Ishikawa (cell line): ENCODE results near the gene CCDC50.

Source experiments
- CEBPB ChIP-seq: IDR thresholded peaks from 2 replicates; pipeline ENCODE4 v1.6.1; 2012
- CREB1 ChIP-seq: IDR thresholded peaks from 2 replicates; pipeline ENCODE4 v1.6.1; 2012; ENCODE audit warnings: low read depth
- EGR1 ChIP-seq: IDR thresholded peaks from 2 replicates; pipeline ENCODE4 v1.6.1; 2012
- EP300 ChIP-seq: IDR thresholded peaks from 2 replicates; pipeline ENCODE4 v1.6.1; 2012; ENCODE audit warnings: borderline replicate concordance
- FOXM1 ChIP-seq: IDR thresholded peaks from 2 replicates; pipeline ENCODE4 v1.6.1; 2012; ENCODE audit warnings: low read depth, borderline replicate concordance
- NFIC ChIP-seq: IDR thresholded peaks from 2 replicates; pipeline ENCODE4 v1.6.1; 2012
- RAD21 ChIP-seq: IDR thresholded peaks from 2 replicates; pipeline ENCODE4 v1.6.1; 2012; ENCODE audit warnings: low read depth
- TAF1 ChIP-seq: IDR thresholded peaks from 2 replicates; pipeline ENCODE4 v1.6.1; 2012; ENCODE audit warnings: low read depth, mild to moderate bottlenecking
- TCF12 ChIP-seq: IDR thresholded peaks from 2 replicates; pipeline ENCODE4 v1.6.1; 2012; ENCODE audit warnings: low read depth
- TEAD4 ChIP-seq: IDR thresholded peaks from 2 replicates; pipeline ENCODE4 v1.6.1; 2012
- YY1 ChIP-seq: IDR thresholded peaks from 2 replicates; pipeline ENCODE4 v1.6.1; 2012; ENCODE audit warnings: low read depth
- ZBTB7A ChIP-seq: IDR thresholded peaks from 2 replicates; pipeline ENCODE4 v1.6.1; 2012; ENCODE audit warnings: low read depth
- TF ChIP-seq, protein P1 (sequence below): IDR thresholded peaks from 2 replicates; pipeline ENCODE4 v1.6.1; 2012
- TF ChIP-seq, protein P2 (sequence below): IDR thresholded peaks from 2 replicates; pipeline ENCODE4 v1.6.1; 2012; ENCODE audit warnings: low read depth, mild to moderate bottlenecking
- TF ChIP-seq, protein P3 (sequence below): IDR thresholded peaks from 2 replicates; pipeline ENCODE4 v1.6.1; 2012

Gene CCDC50, protein sequence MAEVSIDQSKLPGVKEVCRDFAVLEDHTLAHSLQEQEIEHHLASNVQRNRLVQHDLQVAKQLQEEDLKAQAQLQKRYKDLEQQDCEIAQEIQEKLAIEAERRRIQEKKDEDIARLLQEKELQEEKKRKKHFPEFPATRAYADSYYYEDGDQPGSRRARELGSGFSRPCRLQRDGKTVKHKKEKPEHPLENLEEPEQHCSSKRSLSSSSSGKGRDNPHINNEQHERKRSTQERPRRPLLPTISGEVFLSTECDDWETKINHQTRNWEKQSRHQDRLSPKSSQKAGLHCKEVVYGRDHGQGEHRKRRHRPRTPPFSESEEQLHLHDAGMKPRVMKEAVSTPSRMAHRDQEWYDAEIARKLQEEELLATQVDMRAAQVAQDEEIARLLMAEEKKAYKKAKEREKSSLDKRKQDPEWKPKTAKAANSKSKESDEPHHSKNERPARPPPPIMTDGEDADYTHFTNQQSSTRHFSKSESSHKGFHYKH

DNA sequence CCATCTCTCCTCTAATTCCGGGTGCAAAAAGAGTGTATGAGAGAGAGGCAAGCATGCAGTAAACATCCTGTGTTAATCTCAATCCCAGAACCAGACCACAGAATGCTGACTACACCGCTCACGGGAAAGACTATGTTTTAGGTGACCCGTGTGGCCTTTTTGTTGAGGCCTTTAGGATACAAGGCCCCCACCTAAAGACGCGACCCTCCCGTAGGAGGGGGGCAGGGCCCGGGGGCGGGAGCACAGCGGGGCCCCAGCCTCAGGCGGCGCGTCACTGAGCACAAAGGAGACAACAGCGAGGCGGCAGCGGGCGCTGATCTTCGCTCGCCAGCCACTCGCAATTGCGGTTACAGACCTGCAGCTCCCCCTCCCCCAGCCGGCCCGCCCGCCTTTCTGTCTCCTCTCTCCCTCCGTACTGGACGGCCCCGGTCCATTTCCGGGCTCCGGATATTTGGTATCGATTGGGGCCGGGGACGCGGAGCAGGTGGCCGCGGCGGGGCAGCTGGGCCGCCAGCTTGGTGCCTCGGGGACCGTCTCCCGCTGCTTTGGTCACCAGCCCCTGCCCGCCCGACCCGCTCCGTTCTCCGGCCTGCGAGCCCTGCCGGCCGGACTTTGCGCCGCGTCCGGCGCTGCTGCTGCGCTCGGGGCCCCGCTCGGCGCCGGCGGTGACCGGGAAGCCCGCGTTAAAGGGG lies at the start of gene CCDC50:
Gene CCDC50, plus strand, starts transcription at position 433 of the 692 bp plus-strand sequence. CDS start 281 bp downstream, outside the sequence.
- no peak for TF ChIP-seq NFIC
- TF ChIP-seq, protein P1, sequence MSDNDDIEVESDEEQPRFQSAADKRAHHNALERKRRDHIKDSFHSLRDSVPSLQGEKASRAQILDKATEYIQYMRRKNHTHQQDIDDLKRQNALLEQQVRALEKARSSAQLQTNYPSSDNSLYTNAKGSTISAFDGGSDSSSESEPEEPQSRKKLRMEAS = peak; percentile 51; the same call in 1 of the 2 replicates
- peak; percentile 9; the same call in 1 of the 2 replicates for TF ChIP-seq EGR1
- peak; percentile 45; the same call in 1 of the 2 replicates for TF ChIP-seq TEAD4
- no peak for TF ChIP-seq RAD21
- TF ChIP-seq TAF1 = peak; percentile 68
- TF ChIP-seq EP300 = 0 out of 2 replicates have a peak, but pooled peaks have one; percentile 17
- TF ChIP-seq CREB1 = no peak
- peak; percentile 59; the same call in 1 of the 2 replicates for TF ChIP-seq TCF12
- TF ChIP-seq ZBTB7A = no peak
- no peak for TF ChIP-seq CEBPB
- peak; percentile 61 for TF ChIP-seq YY1
- TF ChIP-seq, protein P2, sequence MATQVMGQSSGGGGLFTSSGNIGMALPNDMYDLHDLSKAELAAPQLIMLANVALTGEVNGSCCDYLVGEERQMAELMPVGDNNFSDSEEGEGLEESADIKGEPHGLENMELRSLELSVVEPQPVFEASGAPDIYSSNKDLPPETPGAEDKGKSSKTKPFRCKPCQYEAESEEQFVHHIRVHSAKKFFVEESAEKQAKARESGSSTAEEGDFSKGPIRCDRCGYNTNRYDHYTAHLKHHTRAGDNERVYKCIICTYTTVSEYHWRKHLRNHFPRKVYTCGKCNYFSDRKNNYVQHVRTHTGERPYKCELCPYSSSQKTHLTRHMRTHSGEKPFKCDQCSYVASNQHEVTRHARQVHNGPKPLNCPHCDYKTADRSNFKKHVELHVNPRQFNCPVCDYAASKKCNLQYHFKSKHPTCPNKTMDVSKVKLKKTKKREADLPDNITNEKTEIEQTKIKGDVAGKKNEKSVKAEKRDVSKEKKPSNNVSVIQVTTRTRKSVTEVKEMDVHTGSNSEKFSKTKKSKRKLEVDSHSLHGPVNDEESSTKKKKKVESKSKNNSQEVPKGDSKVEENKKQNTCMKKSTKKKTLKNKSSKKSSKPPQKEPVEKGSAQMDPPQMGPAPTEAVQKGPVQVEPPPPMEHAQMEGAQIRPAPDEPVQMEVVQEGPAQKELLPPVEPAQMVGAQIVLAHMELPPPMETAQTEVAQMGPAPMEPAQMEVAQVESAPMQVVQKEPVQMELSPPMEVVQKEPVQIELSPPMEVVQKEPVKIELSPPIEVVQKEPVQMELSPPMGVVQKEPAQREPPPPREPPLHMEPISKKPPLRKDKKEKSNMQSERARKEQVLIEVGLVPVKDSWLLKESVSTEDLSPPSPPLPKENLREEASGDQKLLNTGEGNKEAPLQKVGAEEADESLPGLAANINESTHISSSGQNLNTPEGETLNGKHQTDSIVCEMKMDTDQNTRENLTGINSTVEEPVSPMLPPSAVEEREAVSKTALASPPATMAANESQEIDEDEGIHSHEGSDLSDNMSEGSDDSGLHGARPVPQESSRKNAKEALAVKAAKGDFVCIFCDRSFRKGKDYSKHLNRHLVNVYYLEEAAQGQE = no peak
- TF ChIP-seq, protein P3, sequence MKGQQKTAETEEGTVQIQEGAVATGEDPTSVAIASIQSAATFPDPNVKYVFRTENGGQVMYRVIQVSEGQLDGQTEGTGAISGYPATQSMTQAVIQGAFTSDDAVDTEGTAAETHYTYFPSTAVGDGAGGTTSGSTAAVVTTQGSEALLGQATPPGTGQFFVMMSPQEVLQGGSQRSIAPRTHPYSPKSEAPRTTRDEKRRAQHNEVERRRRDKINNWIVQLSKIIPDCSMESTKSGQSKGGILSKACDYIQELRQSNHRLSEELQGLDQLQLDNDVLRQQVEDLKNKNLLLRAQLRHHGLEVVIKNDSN = peak; percentile 23; the same call in 1 of the 2 replicates
- TF ChIP-seq FOXM1 = peak; percentile 14; the same call in 1 of the 2 replicates

DNA sequence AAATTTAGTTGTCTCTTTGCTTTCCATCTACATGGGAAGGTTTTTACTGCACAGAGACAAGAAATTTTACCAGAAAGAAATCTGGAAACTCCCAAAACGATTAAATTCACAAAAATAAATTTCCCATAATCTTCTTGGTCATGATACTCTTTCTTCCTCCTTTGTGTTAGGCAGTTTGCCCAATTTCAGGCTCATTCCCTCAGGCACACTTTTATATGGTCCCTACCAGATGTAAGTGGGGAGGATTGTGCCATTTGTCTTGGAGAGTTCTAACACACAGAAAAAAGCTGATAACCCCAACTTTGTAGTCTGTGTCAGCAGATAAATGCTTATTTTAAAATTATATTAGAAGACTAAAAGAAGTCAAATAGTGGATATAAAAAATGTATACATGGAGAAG lies 49.1 kb upstream of the CCDC50 start:
- TF ChIP-seq TEAD4 (no peak), ZBTB7A (no peak), RAD21 (no peak), TAF1 (no peak), FOXM1 (no peak), EP300 (no peak), EGR1 (no peak), YY1 (no peak), NFIC (no peak), CREB1 (no peak), CEBPB (no peak), TCF12 (no peak)
- TF ChIP-seq, protein P1 = no peak
- TF ChIP-seq, protein P2 = no peak
- TF ChIP-seq, protein P3 = no peak

DNA sequence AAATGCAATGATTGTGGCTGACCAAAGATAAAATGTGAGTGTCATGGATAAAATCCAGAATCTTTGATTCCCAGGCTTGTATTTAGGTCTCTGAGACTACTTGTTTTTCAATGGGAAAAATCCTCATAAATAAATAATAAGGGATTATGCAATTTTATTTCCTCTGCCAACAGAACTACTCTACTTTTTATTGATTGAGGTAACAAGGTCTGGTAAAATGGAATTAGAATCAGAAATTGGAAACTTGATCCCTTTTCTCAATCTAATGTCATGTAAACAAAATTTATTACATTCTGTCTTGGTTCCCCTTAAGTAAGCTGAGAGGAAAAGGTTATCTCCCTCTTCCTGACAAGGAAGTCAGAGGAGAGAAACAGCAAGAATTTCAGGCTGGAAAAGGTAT lies 48.3 kb upstream of the CCDC50 start:
- TF ChIP-seq EP300 (no peak), ZBTB7A (no peak)

DNA sequence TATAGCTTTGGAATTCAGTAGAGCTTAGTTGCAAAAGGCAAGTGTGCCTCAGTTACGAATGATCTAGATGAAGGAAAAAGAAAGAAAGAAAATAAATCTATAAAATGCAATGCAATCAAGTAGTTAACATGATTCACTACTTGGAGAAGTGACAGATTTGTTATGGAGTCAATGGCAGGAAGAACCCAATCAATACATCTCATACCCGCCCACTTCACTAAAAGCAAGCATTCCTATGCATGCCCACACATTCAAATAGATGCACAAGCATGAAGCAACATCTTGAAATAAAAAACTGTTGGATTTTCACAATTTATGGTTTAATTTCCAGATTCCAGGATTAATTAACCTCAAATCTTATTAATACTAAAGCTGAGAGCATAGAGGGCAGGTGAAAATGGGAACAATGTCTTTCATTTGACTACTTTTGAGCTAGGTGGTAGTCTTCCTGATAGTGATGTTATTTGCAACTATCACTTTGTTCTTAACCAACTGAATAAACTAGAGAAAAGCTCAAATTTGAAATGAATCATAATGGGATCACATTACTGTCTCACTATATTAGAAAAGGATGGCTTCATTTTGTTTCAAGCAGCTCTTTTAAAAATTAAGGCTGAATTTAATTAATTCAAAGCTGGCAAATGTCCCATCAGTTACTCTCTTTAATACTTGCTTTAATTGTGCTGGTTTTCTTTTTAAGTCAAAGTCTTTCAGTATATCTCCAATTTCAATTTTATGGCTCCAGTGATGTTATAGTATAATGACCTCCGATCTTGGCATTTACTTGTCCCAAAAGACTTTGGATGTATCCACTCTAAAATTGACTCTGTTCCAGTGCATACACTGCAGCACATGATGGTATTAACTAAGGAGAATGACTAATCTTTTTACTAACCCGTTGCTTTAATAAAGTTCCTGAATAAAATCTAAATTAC lies 46.7 kb upstream of the CCDC50 start:
- TF ChIP-seq TEAD4 (no peak), EP300 (no peak)

DNA sequence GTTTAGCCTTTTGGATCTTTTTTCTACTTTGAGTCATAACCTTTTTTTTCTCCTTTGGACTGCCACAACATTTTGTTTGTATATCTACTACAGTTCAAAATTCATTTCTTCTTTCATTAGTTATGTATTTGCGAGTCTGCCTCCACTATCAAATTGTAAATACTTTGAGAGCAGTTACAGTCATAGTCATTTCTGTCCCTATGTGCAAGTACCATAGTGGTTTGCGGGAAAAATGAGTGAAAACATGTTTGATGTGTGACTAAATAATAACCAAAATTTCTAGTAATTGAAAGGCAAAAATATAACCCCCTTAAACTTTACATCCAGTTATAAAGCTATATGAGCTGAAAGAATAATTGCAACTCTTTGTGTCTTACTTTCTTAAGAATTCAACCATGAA lies 45.8 kb upstream of the CCDC50 start:
- TF ChIP-seq TAF1 = no peak
- TF ChIP-seq TEAD4 = no peak
- no peak for TF ChIP-seq YY1
- TF ChIP-seq NFIC = no peak
- no peak for TF ChIP-seq CEBPB
- TF ChIP-seq TCF12 = no peak
- TF ChIP-seq CREB1 = no peak
- TF ChIP-seq EP300 = no peak
- TF ChIP-seq FOXM1 = no peak
- no peak for TF ChIP-seq RAD21
- no peak for TF ChIP-seq EGR1
- TF ChIP-seq, protein P1 = no peak
- no peak for TF ChIP-seq ZBTB7A
- TF ChIP-seq, protein P2 = no peak
